ENCODE results near the gene LNX1. TPM values are rescaled to one million over a fixed set of nuclear protein-coding genes. Genes with fewer than 3 reads are reported as not detected.

LNX1 gene
- polyA plus RNA-seq, 1 experiment = 2.6 TPM

DNA sequence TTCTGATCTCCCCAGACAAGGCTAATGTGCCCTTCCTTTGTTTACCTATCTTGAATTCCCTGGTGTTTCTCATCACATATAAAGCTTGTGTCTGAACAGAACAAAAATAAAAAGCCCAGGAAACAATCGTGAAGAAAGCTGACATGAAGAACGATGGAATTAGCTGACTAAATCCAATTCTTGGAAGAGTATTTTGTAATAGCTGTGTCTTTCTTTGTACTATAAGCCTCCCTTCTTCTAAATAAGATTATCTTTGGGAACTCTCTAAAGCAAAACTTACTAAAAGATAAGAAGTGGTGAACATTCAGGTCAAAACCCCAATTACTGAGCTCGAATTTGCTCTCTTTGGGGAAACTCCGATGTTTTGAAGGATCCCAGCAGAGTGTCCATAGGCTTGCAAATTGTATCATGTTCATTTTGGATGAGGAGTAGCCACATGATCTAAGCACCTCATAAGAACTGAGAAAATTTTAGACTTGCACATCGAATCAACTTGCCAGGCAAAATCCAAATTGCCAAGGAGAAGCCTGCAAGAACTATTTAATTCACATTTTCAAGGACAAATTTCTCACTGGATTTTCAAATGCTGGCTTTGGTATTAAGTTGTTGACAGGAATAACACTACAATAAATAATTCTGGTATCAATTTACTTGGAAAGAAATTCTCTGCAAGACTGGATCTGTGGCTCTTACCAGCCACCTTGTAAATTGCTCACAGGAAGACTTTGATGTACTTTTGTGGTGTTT is 106.2 kb downstream of the LNX1 start:
- H3K27ac ChIP-seq (ENCODE audit: low read depth, low read length) = no peak overlapping the region
- no peaks in the 10 kb centered on the region for H3K27me3 ChIP-seq (ENCODE audit: control insufficient read depth, insufficient read depth, low read length)
- CTCF ChIA-PET = interaction anchor here (0.8 to 1.7 kb wide), 2 partner anchors 471 to 748 kb away, joined by 3 to 5 read pairs; no protein-coding TSS in a partner anchor
- POLR2A ChIA-PET = interaction anchor here (0.7 kb wide), 1 partner anchor 53 kb away, joined by 3 read pairs; no protein-coding TSS in a partner anchor
- DNase-seq (ENCODE audit: low read depth, low spot score) = no peak
- H3K4me3 ChIP-seq (ENCODE audit: low read depth, low read length) = no peak overlapping the region
- TF ChIP-seq, protein P1, sequence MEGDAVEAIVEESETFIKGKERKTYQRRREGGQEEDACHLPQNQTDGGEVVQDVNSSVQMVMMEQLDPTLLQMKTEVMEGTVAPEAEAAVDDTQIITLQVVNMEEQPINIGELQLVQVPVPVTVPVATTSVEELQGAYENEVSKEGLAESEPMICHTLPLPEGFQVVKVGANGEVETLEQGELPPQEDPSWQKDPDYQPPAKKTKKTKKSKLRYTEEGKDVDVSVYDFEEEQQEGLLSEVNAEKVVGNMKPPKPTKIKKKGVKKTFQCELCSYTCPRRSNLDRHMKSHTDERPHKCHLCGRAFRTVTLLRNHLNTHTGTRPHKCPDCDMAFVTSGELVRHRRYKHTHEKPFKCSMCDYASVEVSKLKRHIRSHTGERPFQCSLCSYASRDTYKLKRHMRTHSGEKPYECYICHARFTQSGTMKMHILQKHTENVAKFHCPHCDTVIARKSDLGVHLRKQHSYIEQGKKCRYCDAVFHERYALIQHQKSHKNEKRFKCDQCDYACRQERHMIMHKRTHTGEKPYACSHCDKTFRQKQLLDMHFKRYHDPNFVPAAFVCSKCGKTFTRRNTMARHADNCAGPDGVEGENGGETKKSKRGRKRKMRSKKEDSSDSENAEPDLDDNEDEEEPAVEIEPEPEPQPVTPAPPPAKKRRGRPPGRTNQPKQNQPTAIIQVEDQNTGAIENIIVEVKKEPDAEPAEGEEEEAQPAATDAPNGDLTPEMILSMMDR (IDR thresholded peaks at IDR 0.05; ENCODE audit: low read depth, low read length) = no peak
- H3K9me3 ChIP-seq (ENCODE audit: control insufficient read depth, insufficient read depth, low read length) = no peaks in the 10 kb centered on the region; the same call in 1 of the 2 replicates

DNA sequence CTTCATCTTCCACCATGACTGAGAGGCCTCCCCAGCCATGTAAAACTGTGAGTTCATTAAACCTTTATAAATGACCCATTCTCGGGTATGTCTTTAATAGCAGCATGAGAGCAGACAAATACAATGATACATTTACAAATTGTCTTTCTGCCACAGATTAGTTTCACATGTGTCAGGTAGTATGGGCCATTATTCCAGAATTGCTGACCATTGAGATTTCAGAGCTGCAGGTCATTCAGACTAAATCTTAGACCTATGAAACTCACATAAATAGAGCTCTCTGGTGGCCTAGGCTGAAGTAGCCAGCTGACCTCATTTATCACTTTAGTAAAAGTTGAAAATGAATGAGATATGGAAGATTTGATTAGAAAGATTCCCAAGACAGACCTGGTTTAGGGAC is 108.0 kb downstream of the LNX1 start:
- TF ChIP-seq, protein P1 (IDR thresholded peaks at IDR 0.05; ENCODE audit: low read depth, low read length) = no peak
- CTCF ChIA-PET = interaction anchor here (1.4 kb wide), 1 partner anchor 751 kb away, joined by 3 read pairs; no protein-coding TSS in a partner anchor
- no peaks in the 10 kb centered on the region for H3K27me3 ChIP-seq (ENCODE audit: control insufficient read depth, insufficient read depth, low read length)

DNA sequence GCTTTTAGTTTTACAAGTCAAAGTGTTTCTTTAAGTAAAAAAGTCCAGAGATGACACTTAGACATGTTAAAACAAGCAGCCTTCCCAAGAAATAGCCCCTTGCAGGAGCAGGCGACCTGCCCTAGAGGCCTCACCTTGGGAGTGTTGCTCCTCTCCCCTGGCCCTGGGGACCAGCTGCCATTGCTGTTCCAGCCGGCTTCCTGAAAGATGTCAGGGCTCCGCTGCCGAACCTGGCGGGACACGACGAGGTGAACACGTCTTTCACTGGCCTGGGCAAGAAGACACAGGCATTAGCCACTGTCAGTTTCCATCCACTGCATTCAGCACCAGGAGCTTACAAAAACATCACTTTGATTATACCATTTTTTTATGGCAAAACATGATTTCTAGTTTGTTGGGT is 109.7 kb downstream of the LNX1 start:
- H3K4me3 ChIP-seq (ENCODE audit: low read depth, low read length) = no peak overlapping the region
- H3K27me3 ChIP-seq (ENCODE audit: control insufficient read depth, insufficient read depth, low read length) = no peaks in the 10 kb centered on the region
- DNase-seq (ENCODE audit: low read depth, low spot score) = no peak
- ChIA-PET CTCF (interaction anchor here (0.6 to 3.3 kb wide), 2 partner anchors 10 to 162 kb away, joined by 3 to 22 read pairs; no protein-coding TSS in a partner anchor), POLR2A (no interaction called here)
- TF ChIP-seq, protein P1 (IDR thresholded peaks at IDR 0.05; ENCODE audit: low read depth, low read length) = no peak
- H3K27ac ChIP-seq (ENCODE audit: low read depth, low read length) = no peak overlapping the region
- no peaks in the 10 kb centered on the region; the same call in 1 of the 2 replicates for H3K9me3 ChIP-seq (ENCODE audit: control insufficient read depth, insufficient read depth, low read length)

More for the DNA sequence above, 108.0 kb downstream of the LNX1 start:
- no peak overlapping the region for H3K27ac ChIP-seq (ENCODE audit: low read depth, low read length)
- no peak overlapping the region for H3K4me3 ChIP-seq (ENCODE audit: low read depth, low read length)
- DNase-seq (ENCODE audit: low read depth, low spot score) = no peak
- H3K9me3 ChIP-seq (ENCODE audit: control insufficient read depth, insufficient read depth, low read length) = no peaks in the 10 kb centered on the region; the same call in 1 of the 2 replicates
- POLR2A ChIA-PET = no interaction called here

DNA sequence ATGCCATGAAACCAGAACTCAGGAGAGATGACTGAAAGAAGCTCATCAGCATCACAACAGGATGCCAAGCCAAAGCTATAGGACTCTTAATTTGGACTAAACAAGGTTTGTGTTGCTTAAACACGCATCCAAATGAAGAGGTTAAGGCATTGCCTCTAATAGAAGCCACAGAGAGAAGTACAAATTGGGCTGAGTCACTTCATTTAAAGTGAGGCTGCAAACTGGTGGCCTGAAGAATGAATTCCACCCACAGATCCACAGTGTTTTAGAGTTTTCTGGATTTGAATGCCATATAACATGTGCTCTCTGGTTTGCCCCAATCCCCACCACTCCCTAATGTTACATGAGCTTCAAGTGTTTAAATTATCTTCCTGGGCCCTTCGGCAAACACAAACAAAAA is 110.4 kb downstream of the LNX1 start:
- no peaks in the 10 kb centered on the region; the same call in 1 of the 2 replicates for H3K9me3 ChIP-seq (ENCODE audit: control insufficient read depth, insufficient read depth, low read length)
- H3K27ac ChIP-seq (ENCODE audit: low read depth, low read length) = no peak overlapping the region
- H3K4me3 ChIP-seq (ENCODE audit: low read depth, low read length) = no peak overlapping the region
- TF ChIP-seq, protein P1 (IDR thresholded peaks at IDR 0.05; ENCODE audit: low read depth, low read length) = no peak
- DNase-seq (ENCODE audit: low read depth, low spot score) = no peak
- ChIA-PET CTCF (interaction anchor here (0.7 to 3.3 kb wide), 5 partner anchors 10 to 466 kb away, joined by 3 to 22 read pairs (median 4); no protein-coding TSS in a partner anchor), POLR2A (no interaction called here)
- H3K27me3 ChIP-seq (ENCODE audit: control insufficient read depth, insufficient read depth, low read length) = no peaks in the 10 kb centered on the region
